ENCODE results near the gene TMEM240.

- no peak for TF ChIP-seq POLR2AphosphoS5 (IDR thresholded peaks at IDR 0.05; ENCODE audit: low read depth, low read length)
- TF ChIP-seq POLR2A (IDR thresholded peaks at IDR 0.05; ENCODE audit: low read depth, low read length) = no peak
Measured at GRCh38 chr1:1541956-1542765, 1.7 kb upstream of the TMEM240 start.

Measured in GM12892 (cell line).